OCI-LY1 (cell line): ENCODE results near the gene RNF144B.

Experiments
- H2AFZ ChIP-seq: fragments of 200-600 bp; sonication (generic), shearing (Covaris generic); 2 replicates; pipeline ENCODE4 v1.6.0; 2014; ENCODE audit warnings: antibody characterized with exemption, mild to moderate bottlenecking, low read length
- H3F3A ChIP-seq: fragments of 200-600 bp; sonication (generic), shearing (Covaris generic); 2 replicates; pipeline ENCODE4 v1.6.0; 2014; ENCODE audit warnings: mild to moderate bottlenecking, antibody characterized with exemption, low read length, moderate library complexity; ENCODE audit not compliant: insufficient read depth
- H3K27ac ChIP-seq: fragments of 200-600 bp; sonication (generic); 2 replicates; pipeline ENCODE4 v1.5.1; 2014; ENCODE audit warnings: low read length, mixed run types, mild to moderate bottlenecking, low read depth; ENCODE audit not compliant: poor library complexity, severe bottlenecking
- H3K27me3 ChIP-seq: fragments of 200-600 bp; sonication (generic); 2 replicates; pipeline ENCODE4 v1.6.0; 2014; ENCODE audit warnings: antibody characterized with exemption, mild to moderate bottlenecking, low read length, moderate library complexity; ENCODE audit not compliant: insufficient read depth
- H3K36me3 ChIP-seq: fragments of 200-600 bp; sonication (generic); 2 replicates; pipeline ENCODE4 v1.6.1; 2014; ENCODE audit warnings: mild to moderate bottlenecking, antibody characterized with exemption, low read length, moderate library complexity, mixed read lengths; ENCODE audit not compliant: insufficient read depth
- H3K4me1 ChIP-seq: fragments of 200-600 bp; sonication (generic); 2 replicates; pipeline ENCODE4 v1.5.1; 2014; ENCODE audit warnings: mild to moderate bottlenecking, low read length, moderate library complexity; ENCODE audit not compliant: insufficient read depth, severe bottlenecking
- H3K4me2 ChIP-seq: fragments of 200-600 bp; sonication (generic), shearing (Covaris generic); 2 replicates; pipeline ENCODE4 v1.6.1; 2014; ENCODE audit warnings: low read length
- H3K4me3 ChIP-seq: fragments of 200-600 bp; sonication (generic); 2 replicates; pipeline ENCODE4 v1.5.1; 2014; ENCODE audit warnings: low read length, low read depth, mild to moderate bottlenecking, mixed read lengths; ENCODE audit not compliant: poor library complexity, severe bottlenecking
- H3K79me2 ChIP-seq: fragments of 200-600 bp; shearing (Covaris generic); 2 replicates; pipeline ENCODE4 v1.6.1; 2016; ENCODE audit warnings: mixed run types, low read length, mixed read lengths; ENCODE audit not compliant: insufficient read depth
- H3K9ac ChIP-seq: fragments of 200-600 bp; sonication (generic), shearing (Covaris generic); 2 replicates; pipeline ENCODE4 v1.6.1; 2014; ENCODE audit warnings: mild to moderate bottlenecking, low read length, mixed read lengths
- H3K9me2 ChIP-seq: fragments of 200-600 bp; sonication (generic), shearing (Covaris generic); 2 replicates; pipeline ENCODE4 v1.6.1; 2014; ENCODE audit warnings: low read depth, mild to moderate bottlenecking, low read length, mixed read lengths
- H3K9me3 ChIP-seq: fragments of 200-600 bp; shearing (Covaris generic); 2 replicates; pipeline ENCODE4 v1.6.1; 2014; ENCODE audit warnings: low read length, mixed read lengths
- H4K20me1 ChIP-seq: fragments of 200-600 bp; sonication (generic), shearing (Covaris generic); 2 replicates; pipeline ENCODE4 v1.6.0; 2016; ENCODE audit warnings: mild to moderate bottlenecking, low read length; ENCODE audit not compliant: insufficient read depth
- EZH2 ChIP-seq: fragments of 200-600 bp; sonication (generic), shearing (Covaris generic); IDR thresholded peaks from 2 replicates; pipeline ENCODE4 v1.8.0; 2017; ENCODE audit warnings: borderline replicate concordance, mixed run types, mild to moderate bottlenecking, antibody characterized with exemption, low read length, moderate library complexity, mixed read lengths
- TF ChIP-seq, protein P1 (sequence below): fragments of 200-600 bp; sonication (generic), shearing (Covaris generic); IDR thresholded peaks from 2 replicates; pipeline ENCODE4 v1.5.1; 2017; ENCODE audit warnings: mild to moderate bottlenecking, antibody characterized with exemption, low read length, moderate library complexity, mixed read lengths

The RNF144B gene

DNA sequence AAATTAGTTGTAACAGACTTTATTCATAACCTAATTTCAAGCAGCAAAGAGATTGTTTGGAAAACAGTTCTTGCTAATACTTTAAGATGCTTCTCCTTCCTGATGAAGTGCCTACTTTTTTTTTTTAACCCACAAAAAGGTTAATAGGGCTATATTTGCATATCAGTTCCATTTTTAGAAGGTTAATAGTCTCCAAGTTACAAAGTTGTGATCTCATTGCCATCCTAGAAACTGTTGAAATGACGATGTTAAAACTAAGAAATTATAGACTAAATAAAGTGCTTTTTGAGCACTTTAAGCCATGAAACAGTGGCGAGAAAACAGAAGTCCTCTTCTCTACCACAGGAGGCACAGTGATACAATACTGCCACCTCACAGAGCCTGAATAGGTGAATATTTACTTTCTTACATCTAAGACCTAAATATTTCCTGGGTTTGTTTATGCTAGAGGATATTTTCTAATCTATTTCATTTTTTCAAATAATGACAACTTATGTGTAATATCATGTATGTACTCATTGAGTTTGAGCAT lies 5.3 kb downstream of the RNF144B start:
- H4K20me1 ChIP-seq = no peaks in the 10 kb centered on the region
- no peaks in the 10 kb centered on the region for H3K27me3 ChIP-seq
- H3K36me3 ChIP-seq = peaks cover 39% of the 10 kb centered on the region
- TF ChIP-seq EZH2 = no peak
- TF ChIP-seq, protein P1, sequence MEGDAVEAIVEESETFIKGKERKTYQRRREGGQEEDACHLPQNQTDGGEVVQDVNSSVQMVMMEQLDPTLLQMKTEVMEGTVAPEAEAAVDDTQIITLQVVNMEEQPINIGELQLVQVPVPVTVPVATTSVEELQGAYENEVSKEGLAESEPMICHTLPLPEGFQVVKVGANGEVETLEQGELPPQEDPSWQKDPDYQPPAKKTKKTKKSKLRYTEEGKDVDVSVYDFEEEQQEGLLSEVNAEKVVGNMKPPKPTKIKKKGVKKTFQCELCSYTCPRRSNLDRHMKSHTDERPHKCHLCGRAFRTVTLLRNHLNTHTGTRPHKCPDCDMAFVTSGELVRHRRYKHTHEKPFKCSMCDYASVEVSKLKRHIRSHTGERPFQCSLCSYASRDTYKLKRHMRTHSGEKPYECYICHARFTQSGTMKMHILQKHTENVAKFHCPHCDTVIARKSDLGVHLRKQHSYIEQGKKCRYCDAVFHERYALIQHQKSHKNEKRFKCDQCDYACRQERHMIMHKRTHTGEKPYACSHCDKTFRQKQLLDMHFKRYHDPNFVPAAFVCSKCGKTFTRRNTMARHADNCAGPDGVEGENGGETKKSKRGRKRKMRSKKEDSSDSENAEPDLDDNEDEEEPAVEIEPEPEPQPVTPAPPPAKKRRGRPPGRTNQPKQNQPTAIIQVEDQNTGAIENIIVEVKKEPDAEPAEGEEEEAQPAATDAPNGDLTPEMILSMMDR = peak; percentile 49
- peaks cover 77% of the 10 kb centered on the region for H3K4me1 ChIP-seq
- H3K27ac ChIP-seq = peak overlapping the region; percentile 56
- no peak overlapping the region for H2AFZ ChIP-seq
- H3K4me3 ChIP-seq = no peak overlapping the region
- no peaks in the 10 kb centered on the region for H3F3A ChIP-seq
- H3K9me2 ChIP-seq = no peaks in the 10 kb centered on the region
- peaks cover 89% of the 10 kb centered on the region for H3K79me2 ChIP-seq
- peak overlapping the region; percentile 35; the same call in 1 of the 2 replicates for H3K4me2 ChIP-seq
- H3K9ac ChIP-seq = no peak overlapping the region
- no peaks in the 10 kb centered on the region for H3K9me3 ChIP-seq

DNA sequence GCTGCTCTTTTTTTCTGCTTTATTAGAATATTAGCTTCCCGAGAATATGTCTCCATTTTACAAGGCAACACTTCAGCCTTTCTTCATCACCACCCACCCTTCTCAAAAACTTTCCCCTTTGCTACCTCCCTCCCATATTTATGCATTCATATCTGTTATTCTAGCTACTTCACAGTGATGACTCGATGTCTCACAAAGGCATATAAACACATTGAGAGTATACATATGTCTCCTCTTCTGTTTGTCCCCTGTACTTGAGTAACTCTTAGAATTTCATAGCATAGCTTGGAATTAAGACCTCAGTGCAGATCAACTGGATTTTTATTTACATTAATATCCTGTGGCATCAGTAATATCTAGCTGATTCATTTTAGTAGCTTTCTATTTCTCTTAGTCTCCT lies 6.5 kb downstream of the RNF144B start:
- Histone ChIP-seq H3K36me3 (peaks cover 46% of the 10 kb centered on the region), H3K9ac (no peak overlapping the region), H3F3A (no peaks in the 10 kb centered on the region), H3K27ac (no peak overlapping the region), H3K9me2 (no peaks in the 10 kb centered on the region), H2AFZ (no peak overlapping the region), H3K79me2 (peaks cover 85% of the 10 kb centered on the region), H3K9me3 (no peaks in the 10 kb centered on the region), H3K4me1 (peaks cover 87% of the 10 kb centered on the region), H3K4me3 (no peak overlapping the region), H3K4me2 (no peak overlapping the region; the same call in 1 of the 2 replicates), H4K20me1 (no peaks in the 10 kb centered on the region), H3K27me3 (no peaks in the 10 kb centered on the region)
- TF ChIP-seq, protein P1 = no peak
- TF ChIP-seq EZH2 = no peak

DNA sequence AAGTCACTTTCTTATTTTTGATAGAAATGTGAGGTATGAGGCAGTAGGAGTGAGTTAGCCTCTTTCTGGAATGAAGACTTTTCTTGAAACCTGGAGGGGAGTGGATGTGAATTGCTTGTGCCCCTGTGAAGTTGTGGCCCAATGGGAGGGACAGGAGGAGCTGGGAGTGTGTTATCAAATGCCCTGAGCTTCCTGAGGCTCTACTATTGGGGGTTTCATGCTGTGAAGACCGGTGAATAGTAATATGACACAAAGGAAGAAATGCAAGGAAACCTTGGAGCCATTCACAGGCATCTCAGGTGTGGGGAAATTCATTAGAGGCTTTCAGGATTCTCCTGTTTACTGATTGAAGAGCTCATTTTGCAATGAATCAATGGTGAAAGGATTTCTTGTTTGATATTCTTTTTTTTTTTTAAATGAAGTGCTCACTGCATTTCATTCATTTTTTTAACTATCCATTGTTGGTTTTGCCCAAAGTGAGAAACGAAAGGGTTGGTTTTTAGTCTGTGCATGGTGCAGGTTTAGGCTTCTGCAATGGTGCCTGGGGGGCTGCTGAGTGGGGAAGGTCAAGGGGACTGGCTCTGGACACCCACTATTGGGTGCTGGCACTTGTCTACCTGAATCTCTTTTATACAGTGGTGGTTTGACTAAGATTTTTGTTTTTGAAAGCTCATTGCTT lies 8.2 kb downstream of the RNF144B start:
- H4K20me1 ChIP-seq = no peaks in the 10 kb centered on the region
- H3K9ac ChIP-seq = no peak overlapping the region
- H3K4me1 ChIP-seq = peaks cover 87% of the 10 kb centered on the region
- no peaks in the 10 kb centered on the region for H3K9me3 ChIP-seq
- H3K4me2 ChIP-seq = no peak overlapping the region; the same call in 1 of the 2 replicates
- peaks cover 69% of the 10 kb centered on the region for H3K79me2 ChIP-seq
- H3K27ac ChIP-seq = peak overlapping the region; percentile 6
- TF ChIP-seq EZH2 = no peak
- TF ChIP-seq, protein P1 = no peak
- no peak overlapping the region for H2AFZ ChIP-seq
- no peaks in the 10 kb centered on the region for H3K9me2 ChIP-seq
- no peak overlapping the region for H3K4me3 ChIP-seq
- H3F3A ChIP-seq = no peaks in the 10 kb centered on the region
- peaks cover 61% of the 10 kb centered on the region for H3K36me3 ChIP-seq
- H3K27me3 ChIP-seq = no peaks in the 10 kb centered on the region
